IPS-18a (cell line): ENCODE data around the gene B3GALT5.

ENCODE experiments used
- H3K27ac ChIP-seq: one replicate; pipeline ENCODE4 v1.5.1; 2013; ENCODE audit warnings: low read length
- H3K27me3 ChIP-seq: one replicate; pipeline ENCODE4 v1.6.1; 2013; ENCODE audit warnings: mild to moderate bottlenecking, low read length; ENCODE audit not compliant: control insufficient read depth, insufficient read depth
- H3K36me3 ChIP-seq: one replicate; pipeline ENCODE4 v1.6.1; 2013; ENCODE audit warnings: low read depth, low read length; ENCODE audit not compliant: control insufficient read depth
- H3K4me1 ChIP-seq: one replicate; pipeline ENCODE4 v1.6.1; 2013; ENCODE audit warnings: low read depth, low read length; ENCODE audit not compliant: control insufficient read depth
- H3K4me3 ChIP-seq: one replicate; pipeline ENCODE4 v1.5.1; 2013; ENCODE audit warnings: low read length
- H3K9ac ChIP-seq: one replicate; pipeline ENCODE4 v1.6.1; 2013; ENCODE audit warnings: mild to moderate bottlenecking, low read length, moderate library complexity
- H3K9me3 ChIP-seq: one replicate; pipeline ENCODE4 v1.6.1; 2013; ENCODE audit warnings: low read depth, low read length; ENCODE audit not compliant: control insufficient read depth

The B3GALT5 gene

GRCh38 chr21:39661740-39662139 lies 49.0 kb downstream of the B3GALT5 start:
- Histone ChIP-seq H3K36me3 (peaks cover 70% of the 10 kb centered on the region), H3K4me3 (no peak overlapping the region)

DNA sequence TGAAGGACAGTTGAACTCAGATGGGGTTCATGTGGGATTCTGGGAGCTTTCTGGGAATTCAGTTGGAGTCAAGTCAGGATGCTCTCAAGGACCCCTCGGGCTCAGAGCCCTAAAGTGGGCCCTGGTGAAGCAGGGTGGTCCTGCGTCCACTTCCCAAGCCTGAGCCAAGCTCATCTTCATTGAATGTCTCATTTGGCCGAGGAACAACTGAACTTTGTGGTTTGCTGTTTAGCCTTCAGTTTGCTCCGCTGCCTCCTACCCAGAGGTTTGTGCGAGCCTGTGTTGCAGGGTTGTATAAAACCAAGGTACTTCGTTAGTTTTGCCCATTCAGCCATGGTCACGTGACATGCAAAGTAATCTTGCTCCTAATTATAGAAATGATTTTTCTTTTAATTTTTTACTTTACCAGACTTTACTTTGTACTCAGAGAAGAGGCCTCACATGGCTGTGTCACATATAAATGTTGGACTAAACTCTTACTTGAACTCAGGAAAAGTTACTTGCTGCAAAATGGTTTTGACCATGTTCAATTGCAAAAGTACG lies 49.7 kb downstream of the B3GALT5 start:
- Histone ChIP-seq H3K9ac (no peak overlapping the region), H3K36me3 (peaks cover 70% of the 10 kb centered on the region)

More at GRCh38 chr21:39661740-39662139, 49.0 kb downstream of the B3GALT5 start:
- no peaks in the 10 kb centered on the region for H3K4me1 ChIP-seq
- no peak overlapping the region for H3K27ac ChIP-seq
- H3K9me3 ChIP-seq, result no peaks in the 10 kb centered on the region
- no peak overlapping the region for H3K9ac ChIP-seq
- no peaks in the 10 kb centered on the region for H3K27me3 ChIP-seq

GRCh38 chr21:39663066-39663465 lies 50.3 kb downstream of the B3GALT5 start:
- peaks cover 70% of the 10 kb centered on the region for H3K36me3 ChIP-seq
- no peaks in the 10 kb centered on the region for H3K27me3 ChIP-seq
- H3K9me3 ChIP-seq, result no peaks in the 10 kb centered on the region
- H3K9ac ChIP-seq, result no peak overlapping the region
- H3K27ac ChIP-seq, result no peak overlapping the region
- no peaks in the 10 kb centered on the region for H3K4me1 ChIP-seq
- H3K4me3 ChIP-seq, result no peak overlapping the region

More for the DNA sequence above, 49.7 kb downstream of the B3GALT5 start:
- Histone ChIP-seq H3K9me3 (no peaks in the 10 kb centered on the region), H3K27me3 (no peaks in the 10 kb centered on the region), H3K4me3 (no peak overlapping the region), H3K4me1 (no peaks in the 10 kb centered on the region), H3K27ac (no peak overlapping the region)

- Histone ChIP-seq H3K4me3 (no peak overlapping the region), H3K27ac (no peak overlapping the region), H3K9ac (no peak overlapping the region), H3K36me3 (peaks cover 70% of the 10 kb centered on the region), H3K4me1 (no peaks in the 10 kb centered on the region), H3K9me3 (no peaks in the 10 kb centered on the region), H3K27me3 (no peaks in the 10 kb centered on the region)
Observed at GRCh38 chr21:39663742-39664492, 51.2 kb downstream of the B3GALT5 start.

- Histone ChIP-seq H3K4me3 (no peak overlapping the region), H3K27ac (no peak overlapping the region), H3K36me3 (peaks cover 67% of the 10 kb centered on the region), H3K27me3 (no peaks in the 10 kb centered on the region), H3K9ac (no peak overlapping the region), H3K4me1 (no peaks in the 10 kb centered on the region), H3K9me3 (no peaks in the 10 kb centered on the region)
Observed at GRCh38 chr21:39664586-39664985, 51.8 kb downstream of the B3GALT5 start.

GRCh38 chr21:39666026-39666425 lies 53.3 kb downstream of the B3GALT5 start:
- H3K4me3 ChIP-seq, result no peak overlapping the region

GRCh38 chr21:39666681-39667315 lies 54.1 kb downstream of the B3GALT5 start:
- H3K4me1 ChIP-seq, result no peaks in the 10 kb centered on the region
- H3K9ac ChIP-seq, result no peak overlapping the region
- no peak overlapping the region for H3K4me3 ChIP-seq
- no peaks in the 10 kb centered on the region for H3K9me3 ChIP-seq
- peaks cover 45% of the 10 kb centered on the region for H3K36me3 ChIP-seq
- no peaks in the 10 kb centered on the region for H3K27me3 ChIP-seq
- H3K27ac ChIP-seq, result no peak overlapping the region

More at GRCh38 chr21:39666026-39666425, 53.3 kb downstream of the B3GALT5 start:
- Histone ChIP-seq H3K9ac (no peak overlapping the region), H3K4me1 (no peaks in the 10 kb centered on the region), H3K36me3 (peaks cover 53% of the 10 kb centered on the region), H3K27ac (no peak overlapping the region), H3K9me3 (no peaks in the 10 kb centered on the region), H3K27me3 (no peaks in the 10 kb centered on the region)

GRCh38 chr21:39667353-39667891 lies 54.7 kb downstream of the B3GALT5 start:
- no peaks in the 10 kb centered on the region for H3K4me1 ChIP-seq
- no peaks in the 10 kb centered on the region for H3K27me3 ChIP-seq
- H3K4me3 ChIP-seq, result no peak overlapping the region
- H3K9me3 ChIP-seq, result no peaks in the 10 kb centered on the region
- no peak overlapping the region for H3K9ac ChIP-seq
- H3K27ac ChIP-seq, result no peak overlapping the region
- peaks cover 39% of the 10 kb centered on the region for H3K36me3 ChIP-seq

DNA sequence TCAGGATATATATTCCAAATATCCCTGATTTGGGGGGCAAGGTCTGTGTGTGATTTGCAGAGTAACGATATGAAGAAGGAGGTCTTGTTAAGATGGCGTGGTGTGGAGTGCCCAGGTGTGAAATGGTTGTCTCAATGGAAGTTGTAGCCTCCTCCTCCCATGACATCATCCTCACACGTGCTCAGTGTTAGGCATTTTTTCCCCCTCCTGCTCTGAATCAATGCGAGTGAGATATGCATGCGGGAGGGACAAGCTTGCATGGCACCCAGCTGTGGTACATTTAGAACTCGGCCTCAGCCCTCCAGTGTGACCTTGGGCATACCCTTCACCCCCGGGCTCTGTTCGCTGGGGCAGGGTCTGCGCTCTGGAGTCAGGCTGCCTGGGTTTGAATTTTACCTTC lies 55.6 kb downstream of the B3GALT5 start:
- H3K27me3 ChIP-seq, result no peaks in the 10 kb centered on the region
- H3K27ac ChIP-seq, result no peak overlapping the region
- no peak overlapping the region for H3K9ac ChIP-seq
- H3K9me3 ChIP-seq, result no peaks in the 10 kb centered on the region
- H3K36me3 ChIP-seq, result peaks cover 30% of the 10 kb centered on the region
- no peaks in the 10 kb centered on the region for H3K4me1 ChIP-seq
- no peak overlapping the region for H3K4me3 ChIP-seq

DNA sequence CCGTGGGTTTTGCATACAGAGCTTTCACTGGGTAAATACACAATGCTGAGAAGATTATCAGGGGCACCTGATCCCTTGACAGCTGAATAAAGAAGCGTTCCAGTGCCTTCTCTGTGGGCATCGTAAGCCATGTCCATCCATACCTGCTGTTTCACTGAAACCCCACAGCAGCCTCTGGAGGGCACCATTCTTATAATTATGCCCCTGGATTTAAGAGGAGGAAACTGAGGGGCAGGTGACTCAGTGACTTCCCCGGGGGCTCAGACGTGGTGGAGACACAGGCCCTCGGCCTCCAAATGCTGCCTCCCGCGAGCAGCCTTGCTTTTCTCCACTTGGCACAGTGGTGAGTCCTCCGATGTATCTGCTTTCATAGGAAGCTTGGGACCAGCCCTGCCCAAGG lies 56.7 kb downstream of the B3GALT5 start:
- Histone ChIP-seq H3K9me3 (no peaks in the 10 kb centered on the region), H3K4me3 (no peak overlapping the region), H3K27ac (no peak overlapping the region), H3K4me1 (no peaks in the 10 kb centered on the region), H3K9ac (no peak overlapping the region), H3K27me3 (no peaks in the 10 kb centered on the region), H3K36me3 (peaks cover 18% of the 10 kb centered on the region)

GRCh38 chr21:39669976-39670661 lies 57.4 kb downstream of the B3GALT5 start:
- Histone ChIP-seq H3K4me1 (no peaks in the 10 kb centered on the region), H3K9ac (no peak overlapping the region), H3K36me3 (peaks cover 13% of the 10 kb centered on the region), H3K27me3 (no peaks in the 10 kb centered on the region), H3K9me3 (no peaks in the 10 kb centered on the region), H3K27ac (no peak overlapping the region), H3K4me3 (no peak overlapping the region)
